ENCODE measurements around the gene LGALS8.
"Not testable (repeated sequence)": the region's sequence is repeated elsewhere in the genome, so short reads cannot be mapped to it uniquely, and the experiment has no call there.

The LGALS8 gene

GRCh38 chr1:236578661-236579060 is 54.9 kb downstream of the LGALS8 start:
- Histone ChIP-seq H3K4me3 (replicated peaks; ENCODE audit: insufficient read depth, low read length) (no peak overlapping the region), H3K27ac (replicated peaks) (no peak overlapping the region), H3K27me3 (ENCODE audit: insufficient read depth, poor library complexity, severe bottlenecking) (no peaks in the 10 kb centered on the region)
- no peak for DNase-seq (ENCODE audit: low read depth in 1 of 2, low spot score in 1 of 2)
- TF ChIP-seq CTCF (IDR thresholded peaks at IDR 0.05; ENCODE audit: insufficient read depth, low read length) (no peak), SPI1 (IDR thresholded peaks at IDR 0.05; ENCODE audit: borderline replicate concordance, low read depth) (no peak), GABPA (IDR thresholded peaks at IDR 0.05; ENCODE audit: low read depth) (no peak), POLR2AphosphoS5 (IDR thresholded peaks at IDR 0.05; ENCODE audit: low read depth) (no peak)
- TF ChIP-seq, protein P1, sequence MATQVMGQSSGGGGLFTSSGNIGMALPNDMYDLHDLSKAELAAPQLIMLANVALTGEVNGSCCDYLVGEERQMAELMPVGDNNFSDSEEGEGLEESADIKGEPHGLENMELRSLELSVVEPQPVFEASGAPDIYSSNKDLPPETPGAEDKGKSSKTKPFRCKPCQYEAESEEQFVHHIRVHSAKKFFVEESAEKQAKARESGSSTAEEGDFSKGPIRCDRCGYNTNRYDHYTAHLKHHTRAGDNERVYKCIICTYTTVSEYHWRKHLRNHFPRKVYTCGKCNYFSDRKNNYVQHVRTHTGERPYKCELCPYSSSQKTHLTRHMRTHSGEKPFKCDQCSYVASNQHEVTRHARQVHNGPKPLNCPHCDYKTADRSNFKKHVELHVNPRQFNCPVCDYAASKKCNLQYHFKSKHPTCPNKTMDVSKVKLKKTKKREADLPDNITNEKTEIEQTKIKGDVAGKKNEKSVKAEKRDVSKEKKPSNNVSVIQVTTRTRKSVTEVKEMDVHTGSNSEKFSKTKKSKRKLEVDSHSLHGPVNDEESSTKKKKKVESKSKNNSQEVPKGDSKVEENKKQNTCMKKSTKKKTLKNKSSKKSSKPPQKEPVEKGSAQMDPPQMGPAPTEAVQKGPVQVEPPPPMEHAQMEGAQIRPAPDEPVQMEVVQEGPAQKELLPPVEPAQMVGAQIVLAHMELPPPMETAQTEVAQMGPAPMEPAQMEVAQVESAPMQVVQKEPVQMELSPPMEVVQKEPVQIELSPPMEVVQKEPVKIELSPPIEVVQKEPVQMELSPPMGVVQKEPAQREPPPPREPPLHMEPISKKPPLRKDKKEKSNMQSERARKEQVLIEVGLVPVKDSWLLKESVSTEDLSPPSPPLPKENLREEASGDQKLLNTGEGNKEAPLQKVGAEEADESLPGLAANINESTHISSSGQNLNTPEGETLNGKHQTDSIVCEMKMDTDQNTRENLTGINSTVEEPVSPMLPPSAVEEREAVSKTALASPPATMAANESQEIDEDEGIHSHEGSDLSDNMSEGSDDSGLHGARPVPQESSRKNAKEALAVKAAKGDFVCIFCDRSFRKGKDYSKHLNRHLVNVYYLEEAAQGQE (IDR thresholded peaks at IDR 0.05; ENCODE audit: insufficient replicate concordance, low read depth): no peak

DNA sequence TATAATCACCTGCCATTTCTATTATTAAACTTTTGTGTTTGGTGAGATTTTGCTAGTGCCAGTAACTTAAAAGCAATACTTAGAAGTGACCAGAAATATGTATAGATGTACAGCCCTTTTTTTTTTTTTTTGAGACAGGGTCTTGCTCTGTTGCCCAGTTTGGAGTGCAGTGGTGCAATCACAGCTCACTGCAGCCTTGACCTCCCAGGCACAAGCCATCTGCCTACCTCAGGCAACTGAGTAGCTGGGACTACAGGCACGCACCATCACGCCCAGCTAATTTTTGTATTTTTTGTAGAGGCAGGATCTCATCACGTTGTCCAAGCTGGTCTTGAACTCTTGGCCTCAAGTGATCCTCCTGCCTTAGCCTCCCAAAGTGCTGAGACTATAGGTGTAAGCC is 56.6 kb downstream of the LGALS8 start:
- not testable (repeated sequence) for H3K4me3 ChIP-seq (replicated peaks; ENCODE audit: insufficient read depth, low read length); H3K27ac ChIP-seq (replicated peaks); DNase-seq (ENCODE audit: low read depth in 1 of 2, low spot score in 1 of 2); H3K27me3 ChIP-seq (ENCODE audit: insufficient read depth, poor library complexity, severe bottlenecking)

DNA sequence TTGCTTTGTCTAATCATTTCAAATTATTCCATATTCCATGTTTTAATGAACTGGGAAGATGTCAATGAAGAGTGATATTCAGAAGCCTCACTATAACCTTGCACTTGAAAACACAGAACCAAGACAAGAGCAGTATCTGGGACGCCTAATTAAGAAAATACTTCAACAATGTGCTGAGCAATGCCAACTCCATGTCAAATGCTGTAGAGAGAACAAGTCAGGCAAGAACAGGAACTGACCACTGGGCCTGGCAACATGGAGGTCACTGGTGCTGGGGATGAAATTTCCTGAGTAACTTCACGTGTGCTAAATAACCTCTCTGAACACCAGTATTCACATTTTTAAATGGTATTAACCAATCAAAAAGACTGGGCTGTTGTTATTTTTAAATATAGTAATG is 57.7 kb downstream of the LGALS8 start:
- Histone ChIP-seq H3K4me3 (replicated peaks; ENCODE audit: insufficient read depth, low read length) (no peak overlapping the region), H3K27ac (replicated peaks) (no peak overlapping the region), H3K27me3 (ENCODE audit: insufficient read depth, poor library complexity, severe bottlenecking) (no peaks in the 10 kb centered on the region)
- no peak for DNase-seq (ENCODE audit: low read depth in 1 of 2, low spot score in 1 of 2)
- TF ChIP-seq GABPA (IDR thresholded peaks at IDR 0.05; ENCODE audit: low read depth) (no peak), POLR2AphosphoS5 (IDR thresholded peaks at IDR 0.05; ENCODE audit: low read depth) (no peak), SPI1 (IDR thresholded peaks at IDR 0.05; ENCODE audit: borderline replicate concordance, low read depth) (no peak), CTCF (IDR thresholded peaks at IDR 0.05; ENCODE audit: insufficient read depth, low read length) (no peak)
- TF ChIP-seq, protein P1 (IDR thresholded peaks at IDR 0.05; ENCODE audit: insufficient replicate concordance, low read depth): no peak

DNA sequence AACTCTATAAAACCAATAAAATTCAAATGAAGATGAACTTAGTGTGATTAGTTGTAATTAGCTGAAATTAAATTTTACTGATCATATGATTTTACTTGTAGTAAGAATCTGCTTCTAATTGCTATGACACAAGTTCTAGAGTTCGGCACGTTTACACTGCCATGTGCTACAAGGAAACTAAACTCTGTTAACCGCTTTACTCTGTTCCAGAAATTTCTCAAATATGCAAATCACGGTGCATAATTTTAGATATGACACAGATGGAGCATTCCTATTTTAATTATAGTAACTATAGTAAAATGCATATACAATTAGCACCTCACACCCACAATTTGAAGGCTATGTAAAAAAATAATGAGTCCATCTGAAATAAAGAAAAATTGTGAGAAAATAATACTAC is 65.7 kb downstream of the LGALS8 start:
- Histone ChIP-seq H3K27ac (replicated peaks) (no peak overlapping the region), H3K4me3 (replicated peaks; ENCODE audit: insufficient read depth, low read length) (no peak overlapping the region), H3K27me3 (ENCODE audit: insufficient read depth, poor library complexity, severe bottlenecking) (no peaks in the 10 kb centered on the region)
- no peak for DNase-seq (ENCODE audit: low read depth in 1 of 2, low spot score in 1 of 2)
- no peak for TF ChIP-seq SPI1 (IDR thresholded peaks at IDR 0.05; ENCODE audit: borderline replicate concordance, low read depth)
- no peak for TF ChIP-seq POLR2AphosphoS5 (IDR thresholded peaks at IDR 0.05; ENCODE audit: low read depth)
- no peak for TF ChIP-seq GABPA (IDR thresholded peaks at IDR 0.05; ENCODE audit: low read depth)
- TF ChIP-seq, protein P1 (IDR thresholded peaks at IDR 0.05; ENCODE audit: insufficient replicate concordance, low read depth): no peak
- TF ChIP-seq CTCF (IDR thresholded peaks at IDR 0.05; ENCODE audit: insufficient read depth, low read length): no peak

Data from HL-60 (cell line).